Gastrocnemius medialis (tissue), 4 donors: ENCODE data around the gene PFDN2. TPM values are rescaled to one million over a fixed set of nuclear protein-coding genes. Genes with fewer than 3 reads are reported as not detected.

Source experiments
- ATAC-seq, 2 donors: fragments of 150-250 bp; one replicate each; pipeline ENCODE4 v1.9.1; 2016
- DNase-seq, 2 donors: peaks; one replicate each; pipeline ENCODE4 v3.0.0-alpha.2; 2019
- H3K27ac ChIP-seq, 4 donors: fragments of 200-600 bp; sonication (generic); 1 replicate in 1 of 4; 2 replicates in 3 of 4; pipeline ENCODE4 v1.5.1; 2016 to 2018; ENCODE audit warnings: mild to moderate bottlenecking in 2 of 4, moderate library complexity in 1 of 4
- H3K27me3 ChIP-seq, 3 donors: fragments of 200-600 bp; sonication (generic) in 2 of 3; 1 replicate in 1 of 3; 2 replicates in 2 of 3; pipeline versions ENCODE4 v1.5.1 to v1.6.0; 2016 to 2019; ENCODE audit warnings: mild to moderate bottlenecking in 1 of 3, moderate library complexity in 1 of 3
- H3K36me3 ChIP-seq, 2 donors: fragments of 200-600 bp; sonication (generic) in 1 of 2; one replicate each; pipeline ENCODE4 v1.5.1; 2017 to 2018
- H3K4me1 ChIP-seq, 2 donors: fragments of 200-600 bp; sonication (generic) in 1 of 2; one replicate each; pipeline ENCODE4 v1.5.1; 2016 to 2017; ENCODE audit warnings: mild to moderate bottlenecking in 2 of 2
- H3K4me3 ChIP-seq, 4 donors: fragments of 200-600 bp; sonication (generic) in 3 of 4; 1 replicate in 1 of 4; 2 replicates in 3 of 4; pipeline ENCODE4 v1.5.1; 2016 to 2019; ENCODE audit warnings: mild to moderate bottlenecking in 2 of 4
- H3K9me3 ChIP-seq, 3 donors: fragments of 200-600 bp; sonication (generic) in 2 of 3; 1 replicate in 1 of 3; 2 replicates in 2 of 3; pipeline ENCODE4 v1.5.1; 2016 to 2019
- CTCF ChIP-seq, 5 experiments: fragments of 450-650 bp in 3 of 5; fragments of 200-600 bp in 2 of 5; sonication (generic) in 2 of 5; IDR thresholded peaks in 4 of 5; conservative IDR thresholded peaks in 1 of 5; 1 replicate in 4 of 5; 2 replicates in 1 of 5; pipeline ENCODE4 v1.5.1; 2016 to 2019; ENCODE audit warnings: antibody characterized with exemption in 5 of 5, mild to moderate bottlenecking in 3 of 5, moderate library complexity in 3 of 5
- POLR2A ChIP-seq, 2 donors: fragments of 450-650 bp; IDR thresholded peaks; one replicate each; pipeline ENCODE4 v1.6.1; 2017; ENCODE audit warnings: antibody characterized with exemption in 2 of 2, mild to moderate bottlenecking in 2 of 2, moderate library complexity in 2 of 2
- in situ Hi-C, 4 donors: fragments of 200-750 bp; cut with MboI; loops; one replicate each; pipeline versions ENCODE4 v1.15.0 to v1.8.0; 2017; ENCODE audit warnings: low sequenced_read_pairs in 4 of 4
- intact Hi-C: fragments of 100-400 bp; cut with DNase I; formaldehyde crosslinking; loops from one replicate; pipeline ENCODE4 v1.15.1; 2023; ENCODE audit warnings: low total_unique reads
- total RNA-seq, 4 donors: library from RNA; depleted of rRNA; stranded (reverse); fragments of >200 nt; gene quantifications; one replicate each; pipeline versions ENCODE4 v1.1.0 to v1.2.3, GENCODE V29; 2016

The PFDN2 gene
- total RNA-seq, 4 donors from 2014 or later, result 62.4 to 106 (median 74.1) TPM

- ATAC-seq, result no peak
- in situ Hi-C loops, result no loop called here
- H3K27ac ChIP-seq, result no peak overlapping the region
Measured at GRCh38 chr1:161082483-161082882, 35.4 kb downstream of the PFDN2 start.

GRCh38 chr1:161081519-161081918 is 36.3 kb downstream of the PFDN2 start:
- Histone ChIP-seq H3K9me3 (no peaks in the 10 kb centered on the region), H3K4me1 (no peaks in the 10 kb centered on the region), H3K4me3 (no peak overlapping the region), H3K27me3 (no peaks in the 10 kb centered on the region), H3K27ac (no peak overlapping the region), H3K36me3 (no peaks in the 10 kb centered on the region)
- TF ChIP-seq POLR2A (IDR thresholded peaks at IDR 0.05) (no peak), CTCF (IDR thresholded peaks at IDR 0.05 in 4 of 5, conservative IDR thresholded peaks at IDR 0.05 in 1 of 5) (no peak)
- ATAC-seq (no peak), DNase-seq (no peak)
- intact Hi-C loops (no loop called here), in situ Hi-C loops (no loop called here)

More at GRCh38 chr1:161082483-161082882, 35.4 kb downstream of the PFDN2 start:
- H3K4me1 ChIP-seq, result no peaks in the 10 kb centered on the region
- H3K27me3 ChIP-seq, result no peaks in the 10 kb centered on the region
- H3K9me3 ChIP-seq, result no peaks in the 10 kb centered on the region
- DNase-seq, result no peak
- no peak overlapping the region for H3K4me3 ChIP-seq
- intact Hi-C loops, result no loop called here
- TF ChIP-seq POLR2A (IDR thresholded peaks at IDR 0.05), result no peak
- no peak for TF ChIP-seq CTCF (IDR thresholded peaks at IDR 0.05 in 4 of 5, conservative IDR thresholded peaks at IDR 0.05 in 1 of 5)
- no peaks in the 10 kb centered on the region for H3K36me3 ChIP-seq

- no peaks in the 10 kb centered on the region for H3K36me3 ChIP-seq
- H3K9me3 ChIP-seq, result no peaks in the 10 kb centered on the region
- DNase-seq (no peak), ATAC-seq (no peak)
- intact Hi-C loops (no loop called here), in situ Hi-C loops (no loop called here)
- H3K4me1 ChIP-seq, result no peaks in the 10 kb centered on the region
- no peak overlapping the region for H3K4me3 ChIP-seq
- H3K27ac ChIP-seq, result no peak overlapping the region
- no peaks in the 10 kb centered on the region for H3K27me3 ChIP-seq
- no peak for TF ChIP-seq CTCF (IDR thresholded peaks at IDR 0.05 in 4 of 5, conservative IDR thresholded peaks at IDR 0.05 in 1 of 5)
- TF ChIP-seq POLR2A (IDR thresholded peaks at IDR 0.05), result no peak
Measured at GRCh38 chr1:161080441-161081405, 37.1 kb downstream of the PFDN2 start.

GRCh38 chr1:161079436-161080110 is 38.3 kb downstream of the PFDN2 start:
- Histone ChIP-seq H3K4me3 (no peak overlapping the region), H3K36me3 (no peaks in the 10 kb centered on the region), H3K27me3 (no peaks in the 10 kb centered on the region), H3K4me1 (no peaks in the 10 kb centered on the region), H3K27ac (no peak overlapping the region), H3K9me3 (no peaks in the 10 kb centered on the region)
- in situ Hi-C loops (no loop called here), intact Hi-C loops (no loop called here)
- TF ChIP-seq CTCF (IDR thresholded peaks at IDR 0.05 in 4 of 5, conservative IDR thresholded peaks at IDR 0.05 in 1 of 5) (no peak), POLR2A (IDR thresholded peaks at IDR 0.05) (no peak)
- DNase-seq (no peak), ATAC-seq (no peak)
